C4-2B (cell line): ENCODE data around the gene TMEM201.

Experiments used
- H3K27ac ChIP-seq: fragments of 450-650 bp; 2 replicates; pipeline ENCODE4 v1.5.1; 2017
- CTCF ChIP-seq: fragments of 450-650 bp; conservative IDR thresholded peaks from 2 replicates; pipeline ENCODE4 v1.5.1; 2017; ENCODE audit warnings: mild to moderate bottlenecking
- ZFX ChIP-seq: fragments of 450-650 bp; IDR thresholded peaks from 2 replicates; pipeline ENCODE4 v1.6.1; 2017

TMEM201 gene

GRCh38 chr1:9588551-9589143, at the start of gene TMEM201:
Gene TMEM201 (plus strand): TSS chr1:9588911. CDS start chr1:9588931, 20 bp downstream.
- peak within 1 kb of the TSS; percentile 87 for H3K27ac ChIP-seq
- TF ChIP-seq CTCF, result peak; percentile 98
- peak; percentile 59; the same call in 1 of the 2 replicates for TF ChIP-seq ZFX

- H3K27ac ChIP-seq, result peak within 1 kb of the TSS; percentile 97
- TF ChIP-seq CTCF (no peak), ZFX (peak; percentile 90)
These were observed 49.4 kb upstream of the TMEM201 start, which contains the start of gene SLC25A33 for GRCh38 chr1:9539165-9539828. Gene SLC25A33 (plus strand): TSS chr1:9539465. CDS start chr1:9539692, 227 bp downstream.

- H3K27ac ChIP-seq, result peak overlapping the region; percentile 97
- TF ChIP-seq ZFX (peak; percentile 76), CTCF (no peak)
These were observed 48.7 kb upstream of the TMEM201 start for GRCh38 chr1:9539829-9540550.

GRCh38 chr1:9542430-9542829, 46.3 kb upstream of the TMEM201 start:
- TF ChIP-seq CTCF, result no peak
- no peak for TF ChIP-seq ZFX
- peak overlapping the region; percentile 97 for H3K27ac ChIP-seq

- H3K27ac ChIP-seq, result peak overlapping the region; percentile 27; the same call in 1 of the 2 replicates
- no peak for TF ChIP-seq CTCF
- TF ChIP-seq ZFX, result no peak
These were observed 43.8 kb upstream of the TMEM201 start for GRCh38 chr1:9544926-9545325.

- TF ChIP-seq ZFX (no peak), CTCF (no peak)
- no peak overlapping the region for H3K27ac ChIP-seq
These were observed 38.7 kb upstream of the TMEM201 start for GRCh38 chr1:9549955-9550546.
